Stimulated activated memory B cell treated with anti-CD40 and anti-IgM and Interleukin-4, amounts not matched to agents 10 μg/mL and 1 μg/mL and 100 μg/mL, for 72 hours (primary cell): Measurements from ENCODE around the gene SERPINA5.
"Not testable (repeated sequence)": the region's sequence is repeated elsewhere in the genome, so short reads cannot be mapped to it uniquely, and the experiment has no call there.

ENCODE experiments used
- ATAC-seq: fragments of 150-1000 bp; cut with Tn5 transposase; 2 replicates; pipeline ENCODE4 v1.10.0; 2021
- H3K27ac Mint-ChIP-seq: one replicate; pipeline ENCODE4 v1.8.0; 2022; ENCODE audit warnings: mild to moderate bottlenecking, mixed read lengths
- H3K27me3 Mint-ChIP-seq: one replicate; pipeline ENCODE4 v1.8.0; 2022; ENCODE audit warnings: mixed read lengths
- H3K36me3 Mint-ChIP-seq: one replicate; pipeline ENCODE4 v1.8.0; 2022; ENCODE audit warnings: mixed read lengths
- H3K4me1 Mint-ChIP-seq: one replicate; pipeline ENCODE4 v1.8.0; 2022; ENCODE audit warnings: mixed read lengths
- H3K4me3 Mint-ChIP-seq: one replicate; pipeline ENCODE4 v1.8.0; 2022; ENCODE audit warnings: mild to moderate bottlenecking, moderate library complexity, mixed read lengths
- H3K9me3 Mint-ChIP-seq: one replicate; pipeline ENCODE4 v1.8.0; 2022; ENCODE audit warnings: mixed read lengths

Gene SERPINA5

DNA sequence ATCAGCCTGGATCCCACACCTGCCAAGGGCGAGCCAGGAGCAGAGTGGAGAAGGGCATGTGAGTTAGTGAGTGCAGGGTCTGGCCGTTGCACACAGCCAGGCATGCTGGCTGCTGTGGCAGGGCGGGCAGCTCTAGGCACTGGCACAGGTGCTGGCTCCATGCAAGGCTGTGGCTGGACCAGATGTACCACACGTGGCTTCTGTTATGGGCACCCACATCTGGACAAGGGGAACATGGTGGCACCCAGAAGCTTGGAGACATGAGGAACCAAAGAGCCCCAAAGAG, 51.0 kb downstream of the SERPINA5 start:
- H3K9me3 Mint-ChIP-seq = no peaks in the 10 kb centered on the region
- ATAC-seq = no peak
- H3K27me3 Mint-ChIP-seq = no peaks in the 10 kb centered on the region
- H3K4me1 Mint-ChIP-seq = no peaks in the 10 kb centered on the region
- no peaks in the 10 kb centered on the region for H3K36me3 Mint-ChIP-seq
- no peak overlapping the region for H3K4me3 Mint-ChIP-seq
- no peak overlapping the region for H3K27ac Mint-ChIP-seq

GRCh38 chr14:94633121-94633520, 51.9 kb downstream of the SERPINA5 start:
- Mint-ChIP-seq H3K36me3 (no peaks in the 10 kb centered on the region), H3K4me1 (no peaks in the 10 kb centered on the region), H3K27ac (no peak overlapping the region), H3K4me3 (no peak overlapping the region), H3K27me3 (no peaks in the 10 kb centered on the region), H3K9me3 (no peaks in the 10 kb centered on the region)
- no peak for ATAC-seq

GRCh38 chr14:94635154-94635553, 53.9 kb downstream of the SERPINA5 start:
- ATAC-seq = no peak
- no peak overlapping the region for H3K4me3 Mint-ChIP-seq
- no peaks in the 10 kb centered on the region for H3K4me1 Mint-ChIP-seq
- no peaks in the 10 kb centered on the region for H3K36me3 Mint-ChIP-seq
- H3K9me3 Mint-ChIP-seq = no peaks in the 10 kb centered on the region
- no peak overlapping the region for H3K27ac Mint-ChIP-seq
- no peaks in the 10 kb centered on the region for H3K27me3 Mint-ChIP-seq

DNA sequence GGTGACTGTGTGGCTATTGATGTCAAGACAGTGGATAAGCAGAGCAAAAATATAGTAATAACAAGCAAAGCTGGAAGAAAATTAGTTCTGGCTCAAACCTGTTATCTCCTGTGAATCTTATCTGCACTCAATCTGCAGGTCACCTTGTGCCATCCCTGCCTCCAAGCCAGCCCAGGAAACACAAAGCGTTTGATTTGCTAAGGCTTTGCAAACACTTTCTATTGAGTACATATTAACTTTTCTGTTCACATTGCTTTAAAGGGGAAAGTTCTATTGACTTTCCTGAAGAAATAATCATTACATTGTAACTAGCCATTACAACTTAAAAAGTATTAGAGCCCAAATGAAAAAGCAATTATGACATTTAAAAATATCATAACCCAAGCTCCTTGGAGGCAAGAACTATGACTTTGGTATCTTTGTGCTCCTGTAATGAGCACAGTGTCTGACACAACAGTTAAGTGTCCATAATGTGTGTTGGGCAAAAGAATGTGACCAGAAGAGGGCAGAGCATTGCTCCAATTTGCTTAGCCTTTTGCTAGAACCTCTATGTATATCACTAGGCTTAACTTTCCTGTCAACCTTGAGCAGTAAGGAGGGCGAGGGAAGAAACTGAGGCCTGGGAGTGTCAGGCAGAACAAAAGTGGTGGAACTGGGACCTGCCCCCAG, 55.7 kb downstream of the SERPINA5 start:
- no peak for ATAC-seq
- H3K4me1 Mint-ChIP-seq = no peaks in the 10 kb centered on the region
- no peaks in the 10 kb centered on the region for H3K36me3 Mint-ChIP-seq
- H3K9me3 Mint-ChIP-seq = no peaks in the 10 kb centered on the region
- no peaks in the 10 kb centered on the region for H3K27me3 Mint-ChIP-seq
- H3K4me3 Mint-ChIP-seq = no peak overlapping the region
- no peak overlapping the region for H3K27ac Mint-ChIP-seq

DNA sequence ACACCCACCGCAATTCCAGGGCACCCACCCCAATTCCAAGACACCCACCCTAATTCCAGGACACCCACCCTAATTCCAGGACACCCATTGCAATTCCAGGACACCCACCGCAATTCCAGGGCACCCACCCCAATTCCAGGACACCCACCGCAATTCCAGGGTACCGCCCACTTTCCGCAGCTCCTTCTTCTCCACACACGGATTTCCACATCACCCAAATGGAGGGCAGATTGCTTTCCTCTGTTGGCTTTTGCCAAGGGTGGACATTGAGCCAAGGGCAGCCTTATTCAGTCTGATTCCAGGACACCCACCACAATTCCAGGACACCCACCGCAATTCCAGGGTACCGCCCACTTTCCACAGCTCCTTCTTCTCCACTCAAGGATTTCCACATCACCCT, 56.6 kb downstream of the SERPINA5 start:
- H3K36me3 Mint-ChIP-seq, H3K4me3 Mint-ChIP-seq, H3K27ac Mint-ChIP-seq, ATAC-seq, H3K27me3 Mint-ChIP-seq, H3K4me1 Mint-ChIP-seq, H3K9me3 Mint-ChIP-seq: not testable (repeated sequence)

DNA sequence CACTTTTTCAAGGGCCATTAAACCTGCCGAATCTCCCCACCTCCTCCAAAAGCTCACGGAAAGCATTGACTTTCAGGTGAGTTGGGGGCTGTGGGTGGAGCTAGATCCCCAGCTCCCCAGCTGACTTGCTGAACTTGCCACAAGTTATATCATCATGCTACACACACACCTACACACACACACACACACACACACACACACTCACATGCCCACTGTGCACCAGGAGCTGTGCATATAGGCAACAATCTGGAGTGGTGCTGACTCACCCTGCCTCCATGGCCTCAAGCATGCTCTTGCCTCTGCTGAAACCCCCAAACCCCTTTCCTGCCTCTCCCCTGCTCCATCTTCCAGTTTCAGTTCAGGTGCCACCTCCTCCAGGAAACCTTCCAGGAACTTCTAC, 57.1 kb downstream of the SERPINA5 start:
- Mint-ChIP-seq H3K36me3 (no peaks in the 10 kb centered on the region), H3K4me3 (no peak overlapping the region), H3K9me3 (no peaks in the 10 kb centered on the region), H3K27ac (no peak overlapping the region), H3K27me3 (no peaks in the 10 kb centered on the region), H3K4me1 (no peaks in the 10 kb centered on the region)
- ATAC-seq = no peak

DNA sequence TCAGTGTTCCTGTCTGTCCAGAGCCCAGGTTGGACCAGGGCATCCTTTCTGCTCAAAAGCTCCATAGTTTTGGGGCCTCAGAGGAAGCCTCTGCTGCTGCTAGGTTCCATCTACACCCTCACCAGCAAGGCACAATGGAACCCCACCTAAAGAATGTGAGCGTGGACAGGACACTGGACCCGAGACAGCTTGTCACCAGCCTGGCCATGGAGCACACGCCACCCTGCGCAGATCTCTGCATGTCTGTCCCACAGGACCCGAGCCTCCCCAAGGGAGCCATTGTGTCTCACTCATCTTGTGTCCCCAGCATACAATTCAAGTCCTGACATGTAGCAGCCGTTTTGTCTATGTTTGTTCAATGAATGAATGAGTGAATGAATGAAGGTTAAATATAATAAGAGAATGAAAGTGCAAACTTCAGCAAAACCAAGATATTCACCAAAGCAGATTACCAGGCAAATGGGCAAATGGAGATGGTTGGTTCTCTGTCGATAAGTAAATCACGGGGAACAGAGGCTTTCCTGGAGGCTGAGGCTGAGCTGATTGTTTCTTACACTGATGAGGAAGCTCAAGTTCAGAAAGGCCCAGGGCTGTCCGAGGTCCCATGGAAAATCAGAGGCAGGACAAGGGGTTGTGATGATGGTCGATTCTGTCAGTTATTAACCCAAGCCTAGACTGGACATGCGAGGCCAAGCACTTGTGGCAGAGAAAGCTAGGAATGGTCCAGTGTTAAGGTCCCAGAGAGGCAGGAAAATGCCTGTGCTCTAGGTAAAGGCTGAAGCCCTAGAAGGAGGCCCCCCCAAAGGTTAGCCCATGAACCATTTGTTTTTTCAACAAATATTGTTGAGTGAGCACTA, 58.0 kb downstream of the SERPINA5 start:
- H3K9me3 Mint-ChIP-seq = no peaks in the 10 kb centered on the region
- no peaks in the 10 kb centered on the region for H3K36me3 Mint-ChIP-seq
- H3K4me3 Mint-ChIP-seq = no peak overlapping the region
- no peak for ATAC-seq
- H3K4me1 Mint-ChIP-seq = no peaks in the 10 kb centered on the region
- H3K27ac Mint-ChIP-seq = no peak overlapping the region
- H3K27me3 Mint-ChIP-seq = peaks cover 3% of the 10 kb centered on the region

DNA sequence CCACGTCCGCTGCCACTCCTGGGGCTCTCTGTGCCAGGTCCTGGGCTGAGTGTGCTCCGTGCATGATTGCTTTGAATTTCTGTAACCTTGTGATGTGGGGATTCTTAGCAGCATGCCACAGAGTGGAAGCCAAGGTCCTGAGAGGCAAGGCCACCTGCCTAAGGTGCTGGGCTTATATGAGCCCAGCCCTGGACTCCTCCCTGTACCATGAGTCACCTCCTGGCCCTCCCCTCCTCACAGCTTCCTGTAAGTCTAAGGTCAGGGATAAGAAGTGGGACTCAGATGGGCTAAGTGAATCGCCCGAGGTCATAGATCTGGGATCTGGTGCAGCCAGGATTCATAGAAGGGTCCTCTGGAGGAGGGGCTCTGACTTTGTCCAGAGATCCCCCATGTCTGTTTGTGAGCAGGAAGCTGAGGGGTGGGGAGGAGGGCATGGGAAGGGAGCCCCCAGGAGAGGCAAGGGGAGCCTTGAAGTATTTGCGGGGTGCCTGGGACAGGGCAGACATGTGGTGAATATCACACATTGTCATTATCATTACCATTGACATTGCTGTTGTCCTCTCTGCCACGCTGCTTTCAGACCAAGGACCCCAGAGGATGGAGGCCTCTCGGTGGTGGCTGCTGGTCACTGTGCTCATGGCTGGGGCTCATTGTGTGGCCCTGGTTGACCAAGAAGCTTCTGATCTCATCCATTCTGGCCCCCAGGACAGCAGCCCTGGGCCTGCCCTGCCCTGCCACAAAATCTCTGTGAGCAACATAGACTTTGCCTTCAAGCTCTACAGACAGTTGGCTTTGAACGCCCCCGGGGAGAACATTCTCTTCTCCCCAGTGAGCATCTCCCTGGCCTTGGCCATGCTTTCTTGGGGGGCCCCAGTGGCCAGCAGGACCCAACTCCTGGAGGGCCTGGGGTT, 59.8 kb downstream of the SERPINA5 start:
- H3K36me3 Mint-ChIP-seq = no peaks in the 10 kb centered on the region
- no peak overlapping the region for H3K27ac Mint-ChIP-seq
- no peak overlapping the region for H3K4me3 Mint-ChIP-seq
- peaks cover 9% of the 10 kb centered on the region for H3K27me3 Mint-ChIP-seq
- ATAC-seq = no peak
- H3K9me3 Mint-ChIP-seq = peaks cover 4% of the 10 kb centered on the region
- H3K4me1 Mint-ChIP-seq = no peaks in the 10 kb centered on the region

DNA sequence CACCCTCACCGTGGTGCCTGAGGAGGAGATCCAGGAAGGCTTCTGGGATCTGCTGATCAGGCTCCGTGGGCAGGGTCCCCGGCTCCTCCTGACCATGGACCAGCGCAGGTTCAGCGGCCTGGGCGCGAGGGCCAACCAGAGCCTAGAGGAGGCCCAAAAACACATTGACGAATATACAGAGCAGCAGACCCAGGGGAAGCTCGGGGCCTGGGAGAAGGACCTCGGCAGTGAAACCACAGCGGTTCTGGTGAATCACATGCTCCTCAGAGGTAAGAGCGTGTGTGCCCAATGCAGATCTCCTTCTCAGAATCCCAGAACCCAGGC, 60.4 kb downstream of the SERPINA5 start:
- Mint-ChIP-seq H3K27ac (no peak overlapping the region), H3K9me3 (peaks cover 7% of the 10 kb centered on the region), H3K36me3 (no peaks in the 10 kb centered on the region), H3K27me3 (peaks cover 9% of the 10 kb centered on the region), H3K4me1 (no peaks in the 10 kb centered on the region), H3K4me3 (no peak overlapping the region)
- no peak for ATAC-seq
